Natural killer cell (primary cell): ENCODE measurements around the gene VWA2. TPM values are rescaled to one million over a fixed set of nuclear protein-coding genes. Genes with fewer than 3 reads are reported as not detected.

Experiments used
- ATAC-seq, 3 donors: fragments of 150-1000 bp in 2 of 3; fragments of 200-7000 bp in 1 of 3; cut with Tn5 transposase; 1 replicate in 1 of 3; 2 replicates in 2 of 3; pipeline ENCODE4 v1.10.0; 2021; ENCODE audit warnings: mild to moderate bottlenecking in 2 of 3, moderate library complexity in 2 of 3
- DNase-seq, 2 donors: peaks; one replicate each; pipeline versions ENCODE4 v3.0.0 to v3.0.0-alpha.2; 2013 to 2021; ENCODE audit warnings: mixed read lengths in 1 of 2
- H3K27ac ChIP-seq: one replicate; pipeline ENCODE4 v1.5.1; 2013; ENCODE audit warnings: mild to moderate bottlenecking, low read length
- H3K27me3 ChIP-seq: one replicate; pipeline ENCODE4 v1.6.1; 2013; ENCODE audit warnings: low read length; ENCODE audit not compliant: control insufficient read depth, insufficient read depth
- H3K36me3 ChIP-seq: one replicate; pipeline ENCODE4 v1.6.1; 2013; ENCODE audit warnings: low read length; ENCODE audit not compliant: control insufficient read depth, insufficient read depth
- H3K4me1 ChIP-seq: one replicate; pipeline ENCODE4 v1.6.1; 2013; ENCODE audit warnings: low read length; ENCODE audit not compliant: control insufficient read depth, insufficient read depth
- H3K4me3 ChIP-seq: one replicate; pipeline ENCODE4 v1.5.1; 2013; ENCODE audit warnings: low read length
- H3K9me3 ChIP-seq: one replicate; pipeline ENCODE4 v1.6.1; 2013; ENCODE audit warnings: low read length; ENCODE audit not compliant: control insufficient read depth, insufficient read depth
- H3K27ac Mint-ChIP-seq, 2 donors: one replicate each; pipeline ENCODE4 v1.8.0; 2022; ENCODE audit warnings: mild to moderate bottlenecking in 2 of 2, mixed read lengths in 2 of 2, moderate library complexity in 1 of 2
- H3K27me3 Mint-ChIP-seq, 2 donors: one replicate each; pipeline ENCODE4 v1.8.0; 2022; ENCODE audit warnings: low read depth in 2 of 2, mixed read lengths in 2 of 2
- H3K36me3 Mint-ChIP-seq: one replicate; pipeline ENCODE4 v1.8.0; 2022; ENCODE audit warnings: mixed read lengths
- H3K4me1 Mint-ChIP-seq, 2 donors: one replicate each; pipeline ENCODE4 v1.8.0; 2022; ENCODE audit warnings: mixed read lengths in 2 of 2
- H3K4me3 Mint-ChIP-seq: one replicate; pipeline ENCODE4 v1.8.0; 2022; ENCODE audit warnings: mild to moderate bottlenecking, moderate library complexity, mixed read lengths
- H3K9me3 Mint-ChIP-seq, 2 donors: one replicate each; pipeline ENCODE4 v1.8.0; 2022; ENCODE audit warnings: mixed read lengths in 2 of 2
- WGBS: methylation state at CpG from one replicate; pipeline ENCODE4 v1.1.7; 2013; ENCODE audit warnings: missing lambda C conversion rate; ENCODE audit not compliant: insufficient coverage; 5-methylcytosine and 5-hydroxymethylcytosine counted together
- intact Hi-C: fragments of 100-400 bp; cut with micrococcal nuclease; formaldehyde crosslinking; loops from one replicate; pipeline ENCODE4 v1.14.2; 2022
- total RNA-seq, 4 donors: library from RNA; stranded (reverse); fragments of 120-200 nt in 1 of 4; gene quantifications; one replicate each; pipeline versions ENCODE4 v1.2.3 to v1.2.4, GENCODE V29; 2013 to 2022
- TF ChIP-seq, protein P1 (sequence below): fragments of 200-600 bp; IDR thresholded peaks from one replicate; pipeline ENCODE4 v1.8.0; 2022; ENCODE audit warnings: antibody characterized with exemption

Gene VWA2
- total RNA-seq, 3 donors from 2014 or later (not counting 1 experiment from before 2014, with no cell fraction given) = not detected

DNA sequence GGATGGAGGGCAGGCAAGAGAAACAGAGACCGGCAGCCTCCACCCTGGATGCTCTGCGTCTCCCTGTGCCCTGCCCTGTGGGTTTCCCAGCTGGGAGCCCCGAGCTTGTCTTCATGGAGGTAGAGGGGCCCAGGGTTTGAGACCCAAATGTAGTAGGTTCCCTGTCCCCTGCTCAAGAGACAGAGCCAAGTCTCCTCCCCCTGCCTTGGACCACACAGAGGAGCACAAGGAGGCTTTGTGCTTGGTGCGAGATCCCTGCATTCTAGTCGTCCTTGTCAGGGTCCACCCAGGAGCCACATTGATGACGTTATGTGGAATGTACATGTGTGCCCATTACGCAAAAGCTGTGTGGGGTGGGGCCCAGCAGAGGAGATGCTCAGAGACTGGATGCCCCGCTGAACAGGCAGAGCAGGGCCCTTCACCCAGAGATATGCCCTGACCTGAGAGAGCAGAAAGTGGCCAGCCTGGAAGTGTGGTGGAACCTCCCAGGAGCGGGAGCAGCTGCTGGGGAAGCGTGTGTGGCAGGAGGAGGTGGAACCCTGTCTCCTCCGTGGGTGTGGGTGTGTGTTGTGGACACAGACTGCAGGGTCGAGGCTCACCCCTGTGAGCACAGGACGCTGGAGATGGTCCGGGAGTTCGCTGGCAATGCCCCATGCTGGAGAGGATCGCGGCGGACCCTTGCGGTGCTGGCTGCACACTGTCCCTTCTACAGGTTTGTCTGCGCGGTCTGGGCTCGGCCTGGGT is 39.3 kb downstream of the VWA2 start:
- no peak overlapping the region for H3K27ac Mint-ChIP-seq
- Histone ChIP-seq H3K9me3 (no peaks in the 10 kb centered on the region), H3K4me1 (no peaks in the 10 kb centered on the region), H3K27ac (no peak overlapping the region), H3K4me3 (no peak overlapping the region), H3K27me3 (no peaks in the 10 kb centered on the region), H3K36me3 (no peaks in the 10 kb centered on the region)
- peaks cover 0 to 7% of the 10 kb centered on the region in 2 donors for H3K27me3 Mint-ChIP-seq
- ATAC-seq = no peak
- no peak for DNase-seq
- WGBS = 90% methylated on average over 22 of the region's 22 CpGs
- H3K4me3 Mint-ChIP-seq = no peak overlapping the region
- no peaks in the 10 kb centered on the region for H3K4me1 Mint-ChIP-seq
- no peaks in the 10 kb centered on the region for H3K36me3 Mint-ChIP-seq
- TF ChIP-seq, protein P1, sequence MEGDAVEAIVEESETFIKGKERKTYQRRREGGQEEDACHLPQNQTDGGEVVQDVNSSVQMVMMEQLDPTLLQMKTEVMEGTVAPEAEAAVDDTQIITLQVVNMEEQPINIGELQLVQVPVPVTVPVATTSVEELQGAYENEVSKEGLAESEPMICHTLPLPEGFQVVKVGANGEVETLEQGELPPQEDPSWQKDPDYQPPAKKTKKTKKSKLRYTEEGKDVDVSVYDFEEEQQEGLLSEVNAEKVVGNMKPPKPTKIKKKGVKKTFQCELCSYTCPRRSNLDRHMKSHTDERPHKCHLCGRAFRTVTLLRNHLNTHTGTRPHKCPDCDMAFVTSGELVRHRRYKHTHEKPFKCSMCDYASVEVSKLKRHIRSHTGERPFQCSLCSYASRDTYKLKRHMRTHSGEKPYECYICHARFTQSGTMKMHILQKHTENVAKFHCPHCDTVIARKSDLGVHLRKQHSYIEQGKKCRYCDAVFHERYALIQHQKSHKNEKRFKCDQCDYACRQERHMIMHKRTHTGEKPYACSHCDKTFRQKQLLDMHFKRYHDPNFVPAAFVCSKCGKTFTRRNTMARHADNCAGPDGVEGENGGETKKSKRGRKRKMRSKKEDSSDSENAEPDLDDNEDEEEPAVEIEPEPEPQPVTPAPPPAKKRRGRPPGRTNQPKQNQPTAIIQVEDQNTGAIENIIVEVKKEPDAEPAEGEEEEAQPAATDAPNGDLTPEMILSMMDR = no peak
- intact Hi-C loops = no loop called here
- H3K9me3 Mint-ChIP-seq = no peaks in the 10 kb centered on the region

GRCh38 chr10:114278884-114279191 is 39.8 kb downstream of the VWA2 start:
- H3K36me3 ChIP-seq = no peaks in the 10 kb centered on the region
- Mint-ChIP-seq H3K27ac (no peak overlapping the region), H3K27me3 (peaks cover 0 to 7% of the 10 kb centered on the region in 2 donors), H3K4me3 (no peak overlapping the region), H3K4me1 (no peaks in the 10 kb centered on the region), H3K36me3 (no peaks in the 10 kb centered on the region), H3K9me3 (no peaks in the 10 kb centered on the region)
- no peak for DNase-seq
- intact Hi-C loops = no loop called here
- no peaks in the 10 kb centered on the region for H3K27me3 ChIP-seq
- 86% methylated on average over 4 of the region's 4 CpGs for WGBS
- no peak overlapping the region for H3K4me3 ChIP-seq
- no peaks in the 10 kb centered on the region for H3K4me1 ChIP-seq
- no peaks in the 10 kb centered on the region for H3K9me3 ChIP-seq
- TF ChIP-seq, protein P1 = no peak
- ATAC-seq = no peak
- H3K27ac ChIP-seq = no peak overlapping the region

DNA sequence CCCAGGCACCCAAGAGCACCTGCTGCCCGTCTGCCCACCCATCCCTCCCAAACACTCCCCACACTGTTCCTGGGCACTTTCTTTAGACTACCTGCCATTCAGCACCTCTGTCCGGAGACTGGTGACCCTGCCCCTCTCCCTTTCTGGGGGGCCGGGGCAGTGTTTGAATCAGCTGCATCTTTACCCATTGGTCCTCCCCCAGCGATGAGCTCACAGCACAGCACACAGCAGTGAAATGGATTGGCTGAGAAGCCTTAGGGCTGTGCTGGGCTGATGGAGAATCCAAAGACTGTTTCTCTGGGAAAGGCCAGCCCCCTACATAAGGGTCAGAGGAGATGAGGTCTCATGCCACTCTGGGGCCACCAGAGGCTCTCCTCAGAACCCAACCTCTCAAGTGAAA is 40.2 kb downstream of the VWA2 start:
- Histone ChIP-seq H3K4me3 (no peak overlapping the region), H3K9me3 (no peaks in the 10 kb centered on the region), H3K4me1 (no peaks in the 10 kb centered on the region), H3K27ac (no peak overlapping the region), H3K27me3 (no peaks in the 10 kb centered on the region), H3K36me3 (no peaks in the 10 kb centered on the region)
- H3K27me3 Mint-ChIP-seq = peaks cover 0 to 3% of the 10 kb centered on the region in 2 donors
- ATAC-seq (no peak), DNase-seq (no peak)
- no peaks in the 10 kb centered on the region for H3K4me1 Mint-ChIP-seq
- intact Hi-C loops = no loop called here
- 92% methylated on average over 4 of the region's 4 CpGs for WGBS
- H3K4me3 Mint-ChIP-seq = no peak overlapping the region
- TF ChIP-seq, protein P1 = no peak
- H3K36me3 Mint-ChIP-seq = no peaks in the 10 kb centered on the region
- no peaks in the 10 kb centered on the region for H3K9me3 Mint-ChIP-seq
- H3K27ac Mint-ChIP-seq = no peak overlapping the region
